Pericardium fibroblast (primary cell): ENCODE data around the gene MED1. TPM values are rescaled to one million over a fixed set of nuclear protein-coding genes. Genes with fewer than 3 reads are reported as not detected.

Experiments used
- total RNA-seq: library from RNA; depleted of rRNA; stranded (reverse); fragments of >200 nt; gene quantifications from 2 replicates; pipeline ENCODE4 v1.2.3, GENCODE V29; 2015

Gene MED1, protein sequence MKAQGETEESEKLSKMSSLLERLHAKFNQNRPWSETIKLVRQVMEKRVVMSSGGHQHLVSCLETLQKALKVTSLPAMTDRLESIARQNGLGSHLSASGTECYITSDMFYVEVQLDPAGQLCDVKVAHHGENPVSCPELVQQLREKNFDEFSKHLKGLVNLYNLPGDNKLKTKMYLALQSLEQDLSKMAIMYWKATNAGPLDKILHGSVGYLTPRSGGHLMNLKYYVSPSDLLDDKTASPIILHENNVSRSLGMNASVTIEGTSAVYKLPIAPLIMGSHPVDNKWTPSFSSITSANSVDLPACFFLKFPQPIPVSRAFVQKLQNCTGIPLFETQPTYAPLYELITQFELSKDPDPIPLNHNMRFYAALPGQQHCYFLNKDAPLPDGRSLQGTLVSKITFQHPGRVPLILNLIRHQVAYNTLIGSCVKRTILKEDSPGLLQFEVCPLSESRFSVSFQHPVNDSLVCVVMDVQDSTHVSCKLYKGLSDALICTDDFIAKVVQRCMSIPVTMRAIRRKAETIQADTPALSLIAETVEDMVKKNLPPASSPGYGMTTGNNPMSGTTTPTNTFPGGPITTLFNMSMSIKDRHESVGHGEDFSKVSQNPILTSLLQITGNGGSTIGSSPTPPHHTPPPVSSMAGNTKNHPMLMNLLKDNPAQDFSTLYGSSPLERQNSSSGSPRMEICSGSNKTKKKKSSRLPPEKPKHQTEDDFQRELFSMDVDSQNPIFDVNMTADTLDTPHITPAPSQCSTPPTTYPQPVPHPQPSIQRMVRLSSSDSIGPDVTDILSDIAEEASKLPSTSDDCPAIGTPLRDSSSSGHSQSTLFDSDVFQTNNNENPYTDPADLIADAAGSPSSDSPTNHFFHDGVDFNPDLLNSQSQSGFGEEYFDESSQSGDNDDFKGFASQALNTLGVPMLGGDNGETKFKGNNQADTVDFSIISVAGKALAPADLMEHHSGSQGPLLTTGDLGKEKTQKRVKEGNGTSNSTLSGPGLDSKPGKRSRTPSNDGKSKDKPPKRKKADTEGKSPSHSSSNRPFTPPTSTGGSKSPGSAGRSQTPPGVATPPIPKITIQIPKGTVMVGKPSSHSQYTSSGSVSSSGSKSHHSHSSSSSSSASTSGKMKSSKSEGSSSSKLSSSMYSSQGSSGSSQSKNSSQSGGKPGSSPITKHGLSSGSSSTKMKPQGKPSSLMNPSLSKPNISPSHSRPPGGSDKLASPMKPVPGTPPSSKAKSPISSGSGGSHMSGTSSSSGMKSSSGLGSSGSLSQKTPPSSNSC (N-terminal part only)
- total RNA-seq, result 14.6 and 19.3 TPM in 2 replicates

DNA sequence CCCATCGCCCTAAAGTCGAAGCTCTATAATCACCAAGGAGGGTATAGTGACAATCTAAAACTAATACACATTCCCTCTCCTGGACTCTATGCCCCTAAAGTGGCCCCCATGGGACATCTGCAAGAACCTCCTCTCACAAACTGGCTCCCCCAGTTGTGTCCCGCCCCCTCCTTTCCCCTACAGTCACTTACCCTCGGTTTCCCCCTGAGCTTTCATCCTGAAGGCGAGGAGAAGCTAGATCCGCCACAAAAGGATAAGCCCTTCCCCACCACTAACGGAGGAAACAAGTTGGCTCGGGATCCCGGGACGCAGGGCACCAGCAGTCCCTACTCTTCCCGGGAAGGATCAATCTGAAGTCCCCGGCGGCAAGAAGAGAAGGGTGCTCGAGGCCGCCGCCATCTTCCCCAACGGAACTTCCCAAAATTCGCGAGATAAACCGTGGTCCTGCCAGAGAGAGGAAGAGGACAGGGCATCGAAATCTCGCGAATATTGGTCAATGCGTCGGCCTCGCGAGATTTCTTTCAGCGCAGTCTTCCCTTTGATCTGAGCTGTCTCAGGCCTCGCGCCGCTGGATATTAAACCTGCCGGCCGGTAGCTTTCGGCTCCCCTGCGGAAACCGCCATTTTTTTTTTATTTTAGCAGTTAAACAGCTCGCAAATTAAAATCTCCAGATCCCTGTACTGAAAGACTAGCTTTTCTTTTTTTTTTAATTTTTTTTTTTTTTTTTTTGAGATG lies at the start of gene MED1:
Gene MED1 (minus strand): TSS at position 417 of the 735 bp plus-strand sequence. CDS start 201 bp downstream, at position 216.

DNA sequence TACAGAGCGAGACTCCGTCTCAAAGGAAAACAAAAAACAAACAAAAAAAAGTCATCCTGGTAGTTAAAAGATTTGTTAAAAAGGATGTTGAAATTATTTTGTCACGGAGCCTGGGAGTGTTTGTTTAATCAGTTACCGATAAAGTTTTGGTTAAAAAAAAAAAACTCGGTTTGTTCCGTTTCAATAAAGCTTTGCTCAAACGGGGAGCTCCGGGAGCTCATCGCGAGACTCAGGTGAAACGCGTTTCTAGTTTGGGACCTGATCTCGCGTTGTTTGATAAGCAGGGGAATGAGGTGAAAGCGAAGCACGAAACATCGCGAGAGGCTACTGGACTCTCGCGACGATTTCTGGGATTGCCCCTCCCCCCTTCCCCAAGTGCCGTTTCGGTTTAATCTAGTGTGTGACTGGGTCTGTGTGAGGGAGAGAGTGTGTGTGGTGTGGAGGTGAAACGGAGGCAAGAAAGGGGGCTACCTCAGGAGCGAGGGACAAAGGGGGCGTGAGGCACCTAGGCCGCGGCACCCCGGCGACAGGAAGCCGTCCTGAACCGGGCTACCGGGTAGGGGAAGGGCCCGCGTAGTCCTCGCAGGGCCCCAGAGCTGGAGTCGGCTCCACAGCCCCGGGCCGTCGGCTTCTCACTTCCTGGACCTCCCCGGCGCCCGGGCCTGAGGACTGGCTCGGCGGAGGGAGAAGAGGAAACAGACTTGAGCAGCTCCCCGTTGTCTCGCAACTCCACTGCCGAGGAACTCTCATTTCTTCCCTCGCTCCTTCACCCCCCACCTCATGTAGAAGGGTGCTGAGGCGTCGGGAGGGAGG lies 10.3 kb upstream of the MED1 start, which contains the start of gene CDK12:
Gene CDK12 (plus strand): TSS at position 374 of the 813 bp plus-strand sequence. CDS start 586 bp downstream, outside the sequence.

DNA sequence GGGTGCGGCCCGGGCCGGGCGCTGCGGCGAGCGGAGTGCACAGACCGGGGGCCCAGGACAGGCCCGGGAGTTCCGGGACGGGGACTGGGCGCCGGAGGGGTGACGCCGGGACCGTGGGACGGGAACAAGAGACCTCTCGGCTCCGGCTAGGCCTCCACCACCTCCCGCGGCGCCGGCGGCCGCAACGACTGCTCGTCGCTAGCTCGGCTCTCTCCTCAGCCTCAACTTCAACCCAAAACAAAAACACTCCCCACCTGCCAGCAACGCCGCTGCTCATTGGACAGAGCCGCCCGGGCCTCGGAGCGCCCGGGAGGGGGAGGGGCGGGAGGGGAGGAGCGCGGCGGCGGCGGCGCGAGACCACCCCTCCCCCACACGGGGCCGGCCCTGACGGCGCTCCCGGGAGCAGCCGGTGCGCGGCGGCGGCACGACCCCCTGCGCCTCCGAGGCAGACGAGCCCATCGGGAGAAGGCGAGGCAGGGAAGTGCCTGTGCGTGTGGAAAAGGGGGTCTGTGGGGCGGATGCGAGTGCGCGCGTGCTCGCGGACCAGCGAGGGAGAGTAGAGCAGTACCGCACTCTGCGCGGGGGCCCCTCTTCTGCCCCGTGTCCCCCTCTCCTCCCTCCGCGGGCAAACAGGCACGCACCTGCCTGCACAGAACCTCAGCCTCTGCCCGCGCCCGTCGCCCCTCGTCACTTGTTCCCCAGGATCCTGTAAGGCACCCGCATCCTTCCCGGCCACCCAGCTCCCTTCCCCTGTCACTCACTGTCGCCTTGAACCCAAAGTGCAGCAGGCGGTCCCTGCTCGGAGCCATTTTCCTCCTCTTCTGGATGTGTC lies 49.4 kb downstream of the MED1 start, which contains the start of gene FBXL20:
Gene FBXL20 (minus strand): TSS at position 215 of the 832 bp plus-strand sequence. CDS start 224 bp downstream, outside the sequence.

Other genes starting within 250 kb of the MED1 start
- 0.82 TPM in 1 of 2 replicates, not detected in the other for gene STAC2, start 225.3 kb downstream of the MED1 start, total RNA-seq
- gene FBXL20, start 49.6 kb downstream of the MED1 start, total RNA-seq, result 11.9 and 12.5 TPM in 2 replicates
- gene CDK12, start 10.2 kb upstream of the MED1 start, total RNA-seq, result 13.4 and 16.6 TPM in 2 replicates
- not detected in 2 replicates for gene NEUROD2, start 156.7 kb upstream of the MED1 start, total RNA-seq
- 0.94 and 28.8 TPM in 2 replicates for gene PPP1R1B, start 175.7 kb upstream of the MED1 start, total RNA-seq
- gene STARD3, start 185.9 kb upstream of the MED1 start, total RNA-seq, result 22.5 and 47.8 TPM in 2 replicates
- gene TCAP, start 214.1 kb upstream of the MED1 start, total RNA-seq, result 0.12 and 3.8 TPM in 2 replicates
- 0.60 and 0.70 TPM in 2 replicates for gene PNMT, start 217.2 kb upstream of the MED1 start, total RNA-seq
- 10.6 and 16.0 TPM in 2 replicates for gene PGAP3, start 236.8 kb upstream of the MED1 start, total RNA-seq
- 38.3 and 47.1 TPM in 2 replicates for gene ERBB2, start 248.8 kb upstream of the MED1 start, total RNA-seq